ENCODE results near the gene MBD3L1.

DNA sequence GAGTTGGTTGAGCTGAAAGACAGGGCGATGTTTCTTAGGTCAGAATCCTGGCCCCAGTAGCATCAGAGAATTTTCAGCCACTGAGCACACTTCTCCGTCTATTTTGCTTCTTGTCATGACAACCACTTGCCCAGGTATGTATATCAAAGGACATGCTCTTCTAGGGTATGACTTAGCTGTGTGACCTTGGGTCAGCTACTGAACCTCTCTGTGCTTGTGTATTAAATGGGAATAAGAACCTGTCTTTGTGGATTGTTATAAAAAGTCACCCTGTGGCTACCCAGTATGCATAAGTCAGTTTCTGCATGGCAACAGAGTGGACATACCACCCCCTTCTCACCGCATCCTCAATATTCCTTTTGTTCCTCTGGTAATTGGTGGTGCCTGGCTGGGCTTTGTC lies 26.1 kb downstream of the MBD3L1 start:
- no peak for TF ChIP-seq POLR2A (IDR thresholded peaks at IDR 0.05)
- TF ChIP-seq, protein P1, sequence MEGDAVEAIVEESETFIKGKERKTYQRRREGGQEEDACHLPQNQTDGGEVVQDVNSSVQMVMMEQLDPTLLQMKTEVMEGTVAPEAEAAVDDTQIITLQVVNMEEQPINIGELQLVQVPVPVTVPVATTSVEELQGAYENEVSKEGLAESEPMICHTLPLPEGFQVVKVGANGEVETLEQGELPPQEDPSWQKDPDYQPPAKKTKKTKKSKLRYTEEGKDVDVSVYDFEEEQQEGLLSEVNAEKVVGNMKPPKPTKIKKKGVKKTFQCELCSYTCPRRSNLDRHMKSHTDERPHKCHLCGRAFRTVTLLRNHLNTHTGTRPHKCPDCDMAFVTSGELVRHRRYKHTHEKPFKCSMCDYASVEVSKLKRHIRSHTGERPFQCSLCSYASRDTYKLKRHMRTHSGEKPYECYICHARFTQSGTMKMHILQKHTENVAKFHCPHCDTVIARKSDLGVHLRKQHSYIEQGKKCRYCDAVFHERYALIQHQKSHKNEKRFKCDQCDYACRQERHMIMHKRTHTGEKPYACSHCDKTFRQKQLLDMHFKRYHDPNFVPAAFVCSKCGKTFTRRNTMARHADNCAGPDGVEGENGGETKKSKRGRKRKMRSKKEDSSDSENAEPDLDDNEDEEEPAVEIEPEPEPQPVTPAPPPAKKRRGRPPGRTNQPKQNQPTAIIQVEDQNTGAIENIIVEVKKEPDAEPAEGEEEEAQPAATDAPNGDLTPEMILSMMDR (IDR thresholded peaks at IDR 0.05): no peak

Measured in gastroesophageal sphincter (tissue), 3 donors.